ENCODE results near the gene TMC1. TPM values are rescaled to one million over a fixed set of nuclear protein-coding genes. Genes with fewer than 3 reads are reported as not detected.

Gene TMC1
- total RNA-seq, 1 experiment from 2014 or later: 0.36 TPM

DNA sequence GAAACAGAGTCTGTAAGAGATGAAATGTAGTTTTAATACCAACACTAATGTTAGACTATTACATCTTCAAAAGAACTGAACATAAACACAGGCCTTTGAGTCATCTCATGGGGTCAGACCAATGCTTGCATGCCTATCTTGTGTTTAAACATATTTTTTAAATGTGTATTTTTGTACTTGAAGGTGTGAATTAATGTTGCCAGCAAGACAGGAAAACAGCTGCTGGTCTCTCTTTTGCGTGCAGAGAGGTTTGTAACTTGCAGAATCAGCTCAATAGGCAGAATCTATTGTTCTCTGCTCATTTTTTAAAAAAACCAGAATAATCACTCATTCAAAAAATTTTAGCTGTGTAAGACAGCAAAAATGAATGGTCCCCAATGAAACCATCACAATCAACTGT lies 251.3 kb downstream of the TMC1 start:
- TF ChIP-seq, protein P1, sequence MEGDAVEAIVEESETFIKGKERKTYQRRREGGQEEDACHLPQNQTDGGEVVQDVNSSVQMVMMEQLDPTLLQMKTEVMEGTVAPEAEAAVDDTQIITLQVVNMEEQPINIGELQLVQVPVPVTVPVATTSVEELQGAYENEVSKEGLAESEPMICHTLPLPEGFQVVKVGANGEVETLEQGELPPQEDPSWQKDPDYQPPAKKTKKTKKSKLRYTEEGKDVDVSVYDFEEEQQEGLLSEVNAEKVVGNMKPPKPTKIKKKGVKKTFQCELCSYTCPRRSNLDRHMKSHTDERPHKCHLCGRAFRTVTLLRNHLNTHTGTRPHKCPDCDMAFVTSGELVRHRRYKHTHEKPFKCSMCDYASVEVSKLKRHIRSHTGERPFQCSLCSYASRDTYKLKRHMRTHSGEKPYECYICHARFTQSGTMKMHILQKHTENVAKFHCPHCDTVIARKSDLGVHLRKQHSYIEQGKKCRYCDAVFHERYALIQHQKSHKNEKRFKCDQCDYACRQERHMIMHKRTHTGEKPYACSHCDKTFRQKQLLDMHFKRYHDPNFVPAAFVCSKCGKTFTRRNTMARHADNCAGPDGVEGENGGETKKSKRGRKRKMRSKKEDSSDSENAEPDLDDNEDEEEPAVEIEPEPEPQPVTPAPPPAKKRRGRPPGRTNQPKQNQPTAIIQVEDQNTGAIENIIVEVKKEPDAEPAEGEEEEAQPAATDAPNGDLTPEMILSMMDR (IDR thresholded peaks at IDR 0.05): no peak
- TF ChIP-seq, protein P2, sequence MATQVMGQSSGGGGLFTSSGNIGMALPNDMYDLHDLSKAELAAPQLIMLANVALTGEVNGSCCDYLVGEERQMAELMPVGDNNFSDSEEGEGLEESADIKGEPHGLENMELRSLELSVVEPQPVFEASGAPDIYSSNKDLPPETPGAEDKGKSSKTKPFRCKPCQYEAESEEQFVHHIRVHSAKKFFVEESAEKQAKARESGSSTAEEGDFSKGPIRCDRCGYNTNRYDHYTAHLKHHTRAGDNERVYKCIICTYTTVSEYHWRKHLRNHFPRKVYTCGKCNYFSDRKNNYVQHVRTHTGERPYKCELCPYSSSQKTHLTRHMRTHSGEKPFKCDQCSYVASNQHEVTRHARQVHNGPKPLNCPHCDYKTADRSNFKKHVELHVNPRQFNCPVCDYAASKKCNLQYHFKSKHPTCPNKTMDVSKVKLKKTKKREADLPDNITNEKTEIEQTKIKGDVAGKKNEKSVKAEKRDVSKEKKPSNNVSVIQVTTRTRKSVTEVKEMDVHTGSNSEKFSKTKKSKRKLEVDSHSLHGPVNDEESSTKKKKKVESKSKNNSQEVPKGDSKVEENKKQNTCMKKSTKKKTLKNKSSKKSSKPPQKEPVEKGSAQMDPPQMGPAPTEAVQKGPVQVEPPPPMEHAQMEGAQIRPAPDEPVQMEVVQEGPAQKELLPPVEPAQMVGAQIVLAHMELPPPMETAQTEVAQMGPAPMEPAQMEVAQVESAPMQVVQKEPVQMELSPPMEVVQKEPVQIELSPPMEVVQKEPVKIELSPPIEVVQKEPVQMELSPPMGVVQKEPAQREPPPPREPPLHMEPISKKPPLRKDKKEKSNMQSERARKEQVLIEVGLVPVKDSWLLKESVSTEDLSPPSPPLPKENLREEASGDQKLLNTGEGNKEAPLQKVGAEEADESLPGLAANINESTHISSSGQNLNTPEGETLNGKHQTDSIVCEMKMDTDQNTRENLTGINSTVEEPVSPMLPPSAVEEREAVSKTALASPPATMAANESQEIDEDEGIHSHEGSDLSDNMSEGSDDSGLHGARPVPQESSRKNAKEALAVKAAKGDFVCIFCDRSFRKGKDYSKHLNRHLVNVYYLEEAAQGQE (IDR thresholded peaks at IDR 0.05; ENCODE audit: insufficient read depth in 1 of 2, low read depth in 2 of 2, low read length in 1 of 2): no peak
- Histone ChIP-seq H3K27me3 (ENCODE audit: control insufficient read depth, insufficient read depth, low read length) (no peaks in the 10 kb centered on the region), H3K4me3 (ENCODE audit: low read depth in 2 of 2, low read length in 2 of 2) (no peak overlapping the region), H3K4me1 (ENCODE audit: control insufficient read depth, insufficient read depth, low read length) (no peaks in the 10 kb centered on the region), H3K27ac (ENCODE audit: low read length) (no peak overlapping the region), H3K9me3 (ENCODE audit: control insufficient read depth, insufficient read depth, low read depth, low read length) (no peaks in the 10 kb centered on the region), H3K36me3 (ENCODE audit: control insufficient read depth, insufficient read depth, low read length) (no peaks in the 10 kb centered on the region)
- no peak for DNase-seq (ENCODE audit: low read depth, low spot score)
- ChIA-PET CTCF (no interaction called here), POLR2A (no interaction called here)
- intact Hi-C loops (cut with micrococcal nuclease; ENCODE audit: unreplicated experiment): no loop called here
- no TSS peak for BruUV-seq (replicated peaks)
- ATAC-seq: no peak
- in situ Hi-C loops (cut with HindIII; ENCODE audit: low pct_unique_long_range_greater_than_20kb, low sequenced_read_pairs): no loop called here

- Histone ChIP-seq H3K36me3 (ENCODE audit: control insufficient read depth, insufficient read depth, low read length) (no peaks in the 10 kb centered on the region), H3K4me3 (ENCODE audit: low read depth in 2 of 2, low read length in 2 of 2) (no peak overlapping the region), H3K27me3 (ENCODE audit: control insufficient read depth, insufficient read depth, low read length) (no peaks in the 10 kb centered on the region), H3K9me3 (ENCODE audit: control insufficient read depth, insufficient read depth, low read depth, low read length) (no peaks in the 10 kb centered on the region), H3K27ac (ENCODE audit: low read length) (no peak overlapping the region), H3K4me1 (ENCODE audit: control insufficient read depth, insufficient read depth, low read length) (no peaks in the 10 kb centered on the region)
- in situ Hi-C loops (cut with HindIII; ENCODE audit: low pct_unique_long_range_greater_than_20kb, low sequenced_read_pairs) (no loop called here), intact Hi-C loops (cut with micrococcal nuclease; ENCODE audit: unreplicated experiment) (no loop called here)
- CTCF ChIA-PET: no interaction called here
- ATAC-seq (no peak), DNase-seq (ENCODE audit: low read depth, low spot score) (no peak)
- TF ChIP-seq, protein P2 (IDR thresholded peaks at IDR 0.05; ENCODE audit: insufficient read depth in 1 of 2, low read depth in 2 of 2, low read length in 1 of 2): no peak
- no peak for TF ChIP-seq POLR2AphosphoS5 (IDR thresholded peaks at IDR 0.05; ENCODE audit: low read depth, low read length)
- no peak for TF ChIP-seq SIN3A (IDR thresholded peaks at IDR 0.05; ENCODE audit: borderline replicate concordance, insufficient read depth, low read depth, low read length)
- TF ChIP-seq, protein P1 (IDR thresholded peaks at IDR 0.05): no peak
- TF ChIP-seq TCF7L2 (IDR thresholded peaks at IDR 0.05; ENCODE audit: low read depth, low read length): no peak
- POLR2A ChIA-PET: no interaction called here
- BruUV-seq (replicated peaks): no TSS peak
Observed at GRCh38 chr9:72773570-72773969, 252.2 kb downstream of the TMC1 start.

Data from Panc1 (cell line).